Colonic mucosa (tissue), 4 donors: ENCODE data around the gene PRPF40A. TPM values are rescaled to one million over a fixed set of nuclear protein-coding genes. Genes with fewer than 3 reads are reported as not detected.

Experiments
- DNase-seq: peaks from one replicate; pipeline ENCODE4 v3.0.0-alpha.2; 2020
- H3K27ac ChIP-seq: fragments of 200-600 bp; one replicate; pipeline ENCODE4 v1.8.0; 2021
- H3K27me3 ChIP-seq: fragments of 200-600 bp; one replicate; pipeline ENCODE4 v1.8.0; 2021
- H3K36me3 ChIP-seq: fragments of 200-600 bp; one replicate; pipeline ENCODE4 v1.8.0; 2021
- H3K4me1 ChIP-seq: fragments of 200-600 bp; one replicate; pipeline ENCODE4 v1.8.0; 2021; ENCODE audit warnings: mild to moderate bottlenecking
- H3K4me3 ChIP-seq: fragments of 200-600 bp; one replicate; pipeline ENCODE4 v1.8.0; 2021
- H3K9ac ChIP-seq, 2 donors: one replicate each; pipeline ENCODE4 v1.7.0; 2013; ENCODE audit warnings: control low read depth in 2 of 2, low read depth in 2 of 2, low read length in 2 of 2
- H3K9me3 ChIP-seq: fragments of 200-600 bp; one replicate; pipeline ENCODE4 v1.8.0; 2021
- CTCF ChIP-seq: fragments of 200-600 bp; IDR thresholded peaks from one replicate; pipeline ENCODE4 v1.8.0; 2022; ENCODE audit warnings: antibody characterized with exemption, mild to moderate bottlenecking
- intact Hi-C: fragments of 100-400 bp; cut with DNase I; formaldehyde crosslinking; loops from one replicate; pipeline ENCODE4 v1.14.1; 2022
- total RNA-seq, 2 donors: library from RNA; stranded (reverse); fragmentation: NEBNext Ultra II Directional in 1 of 2; extraction: Animal tissue kit (Norgen Biotek cat#: 25700) in 1 of 2; gene quantifications; one replicate each; pipeline ENCODE4 v1.2.1, GENCODE V29; 2021
- donor health status: healthy.
- donor health status: DM: no; HTN: no; CAD: no.
- donor health status: DM: no; HTN: no; CAD: no.

Gene PRPF40A
- total RNA-seq, 2 donors from 2014 or later: 103 to 115 TPM

GRCh38 chr2:152613235-152613634, 104.0 kb downstream of the PRPF40A start:
- no peak overlapping the region for H3K9ac ChIP-seq
- TF ChIP-seq CTCF: no peak
- H3K36me3 ChIP-seq: no peaks in the 10 kb centered on the region
- no peaks in the 10 kb centered on the region for H3K4me1 ChIP-seq
- no peak overlapping the region for H3K27ac ChIP-seq
- no peak for DNase-seq
- no peak overlapping the region for H3K4me3 ChIP-seq
- no peaks in the 10 kb centered on the region for H3K27me3 ChIP-seq
- intact Hi-C loops: no loop called here
- no peaks in the 10 kb centered on the region for H3K9me3 ChIP-seq

GRCh38 chr2:152611458-152612231, 105.6 kb downstream of the PRPF40A start:
- intact Hi-C loops: no loop called here
- Histone ChIP-seq H3K27ac (peak overlapping the region; percentile 58), H3K27me3 (no peaks in the 10 kb centered on the region), H3K4me3 (no peak overlapping the region), H3K9me3 (no peaks in the 10 kb centered on the region), H3K9ac (no peak overlapping the region), H3K4me1 (no peaks in the 10 kb centered on the region), H3K36me3 (no peaks in the 10 kb centered on the region)
- TF ChIP-seq CTCF: no peak
- peak; percentile 28 for DNase-seq

- H3K9me3 ChIP-seq: no peaks in the 10 kb centered on the region
- no peaks in the 10 kb centered on the region for H3K36me3 ChIP-seq
- DNase-seq: no peak
- no peak overlapping the region for H3K9ac ChIP-seq
- TF ChIP-seq CTCF: no peak
- no peak overlapping the region for H3K27ac ChIP-seq
- no peaks in the 10 kb centered on the region for H3K27me3 ChIP-seq
- intact Hi-C loops: no loop called here
- no peaks in the 10 kb centered on the region for H3K4me1 ChIP-seq
- H3K4me3 ChIP-seq: no peak overlapping the region
Measured at GRCh38 chr2:152609699-152610098, 107.6 kb downstream of the PRPF40A start.

GRCh38 chr2:152609154-152609553, 108.1 kb downstream of the PRPF40A start:
- H3K36me3 ChIP-seq: no peaks in the 10 kb centered on the region
- TF ChIP-seq CTCF: no peak
- no peak for DNase-seq
- H3K27me3 ChIP-seq: no peaks in the 10 kb centered on the region
- H3K9me3 ChIP-seq: no peaks in the 10 kb centered on the region
- H3K27ac ChIP-seq: no peak overlapping the region
- no peak overlapping the region for H3K9ac ChIP-seq
- H3K4me1 ChIP-seq: no peaks in the 10 kb centered on the region
- no peak overlapping the region for H3K4me3 ChIP-seq
- intact Hi-C loops: no loop called here

- no peak overlapping the region for H3K27ac ChIP-seq
- intact Hi-C loops: no loop called here
- no peaks in the 10 kb centered on the region for H3K9me3 ChIP-seq
- no peak for TF ChIP-seq CTCF
- no peaks in the 10 kb centered on the region for H3K4me1 ChIP-seq
- no peaks in the 10 kb centered on the region for H3K27me3 ChIP-seq
- H3K4me3 ChIP-seq: no peak overlapping the region
- no peaks in the 10 kb centered on the region for H3K36me3 ChIP-seq
- H3K9ac ChIP-seq: no peak overlapping the region
- DNase-seq: no peak
Measured at GRCh38 chr2:152607793-152608300, 109.4 kb downstream of the PRPF40A start.
